IMR-90 (cell line): Measurements from ENCODE around the gene EML6. TPM values are rescaled to one million over a fixed set of nuclear protein-coding genes. Genes with fewer than 3 reads are reported as not detected.

Experiments
- ATAC-seq: fragments of 200-7000 bp; cut with Tn5 transposase; 2 replicates; pipeline ENCODE4 v1.9.1; 2020; ENCODE audit warnings: low read depth, mild to moderate bottlenecking, moderate library complexity
- BruUV-seq: library from RNA; stranded (reverse); fragments of 400-500 nt; replicated peaks from 2 replicates; lab custom pipeline; 2021; lab: Mats Ljungman, UMichigan
- CTCF ChIA-PET: fragments of 300-600 bp; formaldehyde crosslinking; extraction: SDS; loops from one replicate; lab custom pipeline; 2021; ENCODE audit warnings: antibody characterized with exemption; lab: Yijun Ruan, JAX
- POLR2A ChIA-PET: fragments of 300-600 bp; sonication (Branson Sonifier 250); formaldehyde crosslinking; loops from one replicate; lab custom pipeline; 2022; ENCODE audit warnings: antibody characterized with exemption; ENCODE audit not compliant: unreplicated experiment; lab: Charles Lee
- DNase-seq: peaks from one replicate; pipeline ENCODE4 v3.0.0; 2013
- H2AFZ ChIP-seq: replicated peaks from 2 replicates; pipeline ENCODE3; 2013; ENCODE audit warnings: low read length, mild to moderate bottlenecking; ENCODE audit not compliant: poor library complexity
- H2AK5ac ChIP-seq: 2 replicates; pipeline ENCODE4 v1.6.1; 2013; ENCODE audit warnings: low read depth, low read length, inconsistent platforms
- H2AK9ac ChIP-seq: replicated peaks from 2 replicates; pipeline ENCODE3; 2013; ENCODE audit warnings: mild to moderate bottlenecking, low read depth, low read length, moderate library complexity; ENCODE audit not compliant: poor library complexity
- H2BK120ac ChIP-seq: 2 replicates; pipeline ENCODE4 v1.6.1; 2013; ENCODE audit warnings: low read depth, low read length, inconsistent platforms
- H2BK15ac ChIP-seq: 3 replicates; pipeline ENCODE4 v1.6.1; 2013; ENCODE audit warnings: low read depth, low read length, inconsistent platforms
- H2BK20ac ChIP-seq: 2 replicates; pipeline ENCODE4 v1.6.1; 2013; ENCODE audit warnings: low read depth, mild to moderate bottlenecking, inconsistent platforms, low read length, moderate library complexity
- H2BK5ac ChIP-seq: 2 replicates; pipeline ENCODE4 v1.6.1; 2013; ENCODE audit warnings: mild to moderate bottlenecking, low read depth, low read length, inconsistent platforms; ENCODE audit not compliant: poor library complexity, severe bottlenecking
- H3K14ac ChIP-seq: replicated peaks from 2 replicates; pipeline ENCODE4 v1.6.1; 2013; ENCODE audit warnings: low read depth, low read length, inconsistent platforms
- H3K18ac ChIP-seq: 2 replicates; pipeline ENCODE4 v1.6.1; 2013; ENCODE audit warnings: low read depth, low read length, control low read depth
- H3K23ac ChIP-seq: 2 replicates; pipeline ENCODE4 v1.6.1; 2013; ENCODE audit warnings: low read depth, low read length, inconsistent platforms
- H3K27ac ChIP-seq: 2 replicates; pipeline ENCODE4 v1.5.1; 2013; ENCODE audit warnings: mild to moderate bottlenecking, control low read depth, low read length; ENCODE audit not compliant: insufficient read depth
- H3K27me3 ChIP-seq: 2 replicates; pipeline ENCODE4 v1.6.1; 2013; ENCODE audit warnings: low read length; ENCODE audit not compliant: control insufficient read depth, insufficient read depth
- H3K36me3 ChIP-seq: 2 replicates; pipeline ENCODE4 v1.6.1; 2013; ENCODE audit warnings: low read length, mixed read lengths; ENCODE audit not compliant: control insufficient read depth, insufficient read depth
- H3K4ac ChIP-seq: 2 replicates; pipeline ENCODE4 v1.6.1; 2013; ENCODE audit warnings: low read depth, low read length, inconsistent platforms
- H3K4me1 ChIP-seq: 2 replicates; pipeline ENCODE4 v1.6.1; 2013; ENCODE audit warnings: low read length, mixed read lengths; ENCODE audit not compliant: control insufficient read depth, insufficient read depth
- H3K4me2 ChIP-seq: 2 replicates; pipeline ENCODE4 v1.6.1; 2013; ENCODE audit warnings: low read depth, mild to moderate bottlenecking, control low read depth, low read length, moderate library complexity
- H3K4me3 ChIP-seq: 2 replicates; pipeline ENCODE4 v1.5.1; 2013; ENCODE audit warnings: low read depth, mild to moderate bottlenecking, control low read depth, low read length, moderate library complexity; ENCODE audit not compliant: insufficient read depth
- H3K56ac ChIP-seq: 2 replicates; pipeline ENCODE4 v1.6.1; 2013; ENCODE audit warnings: low read length, inconsistent platforms; ENCODE audit not compliant: insufficient read depth; ENCODE audit errors: extremely low read depth
- H3K79me1 ChIP-seq, 2 experiments: 2 replicates each; pipeline ENCODE4 v1.6.1; 2013; ENCODE audit warnings: low read length in 2 of 2, inconsistent platforms in 1 of 2, low read depth in 1 of 2
- H3K9ac ChIP-seq: 2 replicates; pipeline ENCODE4 v1.6.1; 2013; ENCODE audit warnings: low read depth, low read length, control low read depth
- H3K9me1 ChIP-seq: 2 replicates; pipeline ENCODE4 v1.6.1; 2013; ENCODE audit warnings: low read length, inconsistent platforms; ENCODE audit not compliant: insufficient read depth
- H3K9me3 ChIP-seq: 2 replicates; pipeline ENCODE4 v1.6.1; 2013; ENCODE audit warnings: low read length; ENCODE audit not compliant: control insufficient read depth, insufficient read depth
- H4K20me1 ChIP-seq: 2 replicates; pipeline ENCODE4 v1.6.1; 2013; ENCODE audit warnings: low read length, inconsistent platforms; ENCODE audit not compliant: insufficient read depth
- H4K5ac ChIP-seq: 2 replicates; pipeline ENCODE4 v1.6.1; 2013; ENCODE audit warnings: mild to moderate bottlenecking, low read depth, low read length, control low read depth
- H4K8ac ChIP-seq, 2 experiments: 2 replicates each; pipeline ENCODE4 v1.6.1; 2013; ENCODE audit warnings: low read depth in 2 of 2, low read length in 2 of 2, control low read depth in 1 of 2, inconsistent platforms in 1 of 2
- H4K91ac ChIP-seq: 2 replicates; pipeline ENCODE4 v1.6.1; 2013; ENCODE audit warnings: low read depth, low read length, inconsistent platforms; ENCODE audit not compliant: insufficient read depth
- CEBPB ChIP-seq: IDR thresholded peaks from 2 replicates; pipeline ENCODE4 v1.6.1; 2012; ENCODE audit warnings: low read depth, low read length, improper control_type of control experiment
- CHD1 ChIP-seq: IDR thresholded peaks from 2 replicates; pipeline ENCODE4 v1.6.1; 2012; ENCODE audit warnings: low read depth, low read length, improper control_type of control experiment
- MAFK ChIP-seq: IDR thresholded peaks from 2 replicates; pipeline ENCODE4 v1.6.1; 2012; ENCODE audit warnings: low read depth, low read length, improper control_type of control experiment
- MAZ ChIP-seq: IDR thresholded peaks from 2 replicates; pipeline ENCODE4 v1.6.1; 2012; ENCODE audit warnings: low read depth, mild to moderate bottlenecking, low read length, improper control_type of control experiment, moderate library complexity, borderline replicate concordance
- MXI1 ChIP-seq: IDR thresholded peaks from 2 replicates; pipeline ENCODE4 v1.6.1; 2012; ENCODE audit warnings: low read depth, mild to moderate bottlenecking, low read length, moderate library complexity, borderline replicate concordance
- NFE2L2 ChIP-seq: fragments of 150-350 bp; IDR thresholded peaks from 2 replicates; pipeline ENCODE4 v1.6.1; 2016; ENCODE audit warnings: low read depth, mild to moderate bottlenecking, low read length
- RAD21 ChIP-seq: IDR thresholded peaks from 2 replicates; pipeline ENCODE4 v1.6.1; 2012; ENCODE audit warnings: low read length, improper control_type of control experiment
- RFX5 ChIP-seq: IDR thresholded peaks from 2 replicates; pipeline ENCODE4 v1.8.0; 2012; ENCODE audit warnings: low read depth, mild to moderate bottlenecking, low read length, moderate library complexity
- WGBS, 2 experiments: methylation state at CpG; one replicate each; pipeline versions ENCODE4 v1.1.5 to v1.1.7; 2013; ENCODE audit warnings: missing lambda C conversion rate in 2 of 2; ENCODE audit not compliant: insufficient read length in 1 of 2; ENCODE audit errors: extremely low coverage in 2 of 2; 5-methylcytosine and 5-hydroxymethylcytosine counted together
- dilution Hi-C: fragments of 300-500 bp; cut with HindIII; formaldehyde crosslinking; loops from one replicate; pipeline ENCODE4 v1.14.3; 2018; ENCODE audit warnings: low sequenced_read_pairs; ENCODE audit not compliant: unreplicated experiment
- in situ Hi-C: fragments of 300-500 bp; cut with MboI; formaldehyde crosslinking; loops from 3 replicates; pipeline ENCODE4 v1.14.3; 2019; ENCODE audit warnings: low sequenced_read_pairs, inconsistent platforms, mixed read lengths
- intact Hi-C: fragments of 100-400 bp; cut with micrococcal nuclease; formaldehyde crosslinking; loops from 2 replicates; pipeline ENCODE4 v1.10.0; 2022
- polyA plus RNA-seq, 3 experiments: library from polyadenylated mRNA; depleted of rRNA; stranded (reverse); fragments of >200 nt; gene quantifications; 2 replicates each; pipeline ENCODE4 v1.2.3, GENCODE V29; 2012; ENCODE audit warnings: low replicate concordance in 1 of 3
- total RNA-seq: library from RNA; depleted of rRNA; stranded (reverse); fragments of >200 nt; gene quantifications from 2 replicates; pipeline ENCODE4 v1.2.3, GENCODE V29; 2012
- TF ChIP-seq, protein P1 (sequence below): fragments of 150-350 bp; IDR thresholded peaks from 2 replicates; pipeline ENCODE4 v1.6.1; 2017; ENCODE audit warnings: mild to moderate bottlenecking, antibody characterized with exemption, low read length, low read depth

EML6 gene
- total and polyA plus RNA-seq, 2 of the 4 experiments (the other 2 are of a cell fraction), result 0.18 to 0.19 TPM

DNA sequence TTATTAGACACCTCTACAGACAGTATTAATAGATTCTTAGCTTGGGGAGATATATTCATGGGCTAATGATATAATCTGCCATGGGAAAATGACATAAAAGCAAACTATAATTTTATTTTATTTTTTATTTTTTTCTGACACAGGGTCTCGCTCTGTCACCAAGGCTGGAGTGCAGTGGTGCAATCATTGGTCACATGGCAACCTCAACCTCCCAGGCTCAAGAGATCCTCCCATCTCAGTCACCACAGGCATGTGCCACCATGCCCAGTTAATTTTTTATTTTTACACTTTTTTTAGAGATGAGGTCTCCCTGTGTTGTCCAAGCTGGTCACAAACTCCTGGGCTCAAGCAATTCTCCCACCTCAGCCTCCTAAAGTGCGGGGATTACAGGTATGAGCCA is 287.5 kb downstream of the EML6 start:
- ATAC-seq, result peak; percentile 13; the same call in 1 of the 2 replicates
- H3K14ac ChIP-seq, result no peak overlapping the region
- DNase-seq, result peak; percentile 32
- no peaks in the 10 kb centered on the region for H3K36me3 ChIP-seq
- H3K79me1 ChIP-seq, result peaks cover 0 to 16% of the 10 kb centered on the region in 2 experiments; a peak in 2 of 4 replicates
- TF ChIP-seq MAZ, result no peak
- TF ChIP-seq RAD21, result no peak
- no peak for TF ChIP-seq RFX5
- TF ChIP-seq CEBPB, result peak; percentile 78
- TF ChIP-seq CHD1, result no peak
- TF ChIP-seq, protein P1, sequence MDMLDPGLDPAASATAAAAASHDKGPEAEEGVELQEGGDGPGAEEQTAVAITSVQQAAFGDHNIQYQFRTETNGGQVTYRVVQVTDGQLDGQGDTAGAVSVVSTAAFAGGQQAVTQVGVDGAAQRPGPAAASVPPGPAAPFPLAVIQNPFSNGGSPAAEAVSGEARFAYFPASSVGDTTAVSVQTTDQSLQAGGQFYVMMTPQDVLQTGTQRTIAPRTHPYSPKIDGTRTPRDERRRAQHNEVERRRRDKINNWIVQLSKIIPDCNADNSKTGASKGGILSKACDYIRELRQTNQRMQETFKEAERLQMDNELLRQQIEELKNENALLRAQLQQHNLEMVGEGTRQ, result peak; percentile 63
- TF ChIP-seq NFE2L2, result no peak
- no peak for TF ChIP-seq MAFK
- TF ChIP-seq MXI1, result no peak
- in situ Hi-C loops (no loop called here), intact Hi-C loops (no loop called here), dilution Hi-C loops (loop anchor here (25.0 kb wide), 1 partner anchor 151 kb away; no protein-coding TSS in a partner anchor)
- no peaks in the 10 kb centered on the region for H3K27me3 ChIP-seq
- no peak overlapping the region for H3K18ac ChIP-seq
- H3K4me2 ChIP-seq, result peak overlapping the region; percentile 59; the same call in 1 of the 2 replicates
- no peak overlapping the region for H3K56ac ChIP-seq
- H3K9me1 ChIP-seq, result peaks cover 5% of the 10 kb centered on the region
- no TSS peak for BruUV-seq
- no peak overlapping the region for H2BK15ac ChIP-seq
- H2AK5ac ChIP-seq, result no peak overlapping the region
- H4K5ac ChIP-seq, result no peak overlapping the region
- no peak overlapping the region for H3K23ac ChIP-seq
- H3K4me1 ChIP-seq, result peaks cover 27% of the 10 kb centered on the region
- H4K8ac ChIP-seq, result no peak overlapping the region
- no peak overlapping the region for H3K9ac ChIP-seq
- H2AK9ac ChIP-seq, result no peak overlapping the region
- H4K20me1 ChIP-seq, result peaks cover 96% of the 10 kb centered on the region
- no peak overlapping the region for H4K91ac ChIP-seq
- no peak overlapping the region for H2AFZ ChIP-seq
- H2BK5ac ChIP-seq, result no peak overlapping the region
- no peak overlapping the region for H3K4me3 ChIP-seq
- H3K4ac ChIP-seq, result no peak overlapping the region
- H3K9me3 ChIP-seq, result no peaks in the 10 kb centered on the region
- WGBS, 2 experiments, result no CpG with 5 or more reads among the region's 2 CpGs
- no peak overlapping the region for H2BK20ac ChIP-seq
- no peak overlapping the region for H2BK120ac ChIP-seq
- H3K27ac ChIP-seq, result no peak overlapping the region
- ChIA-PET POLR2A (no interaction called here), CTCF (interaction anchor here (0.9 kb wide), 1 partner anchor 11 kb away, joined by 3 read pairs; no protein-coding TSS in a partner anchor)
